K562 (cell line): Measurements from ENCODE around the gene TBC1D5. TPM values are rescaled to one million over a fixed set of nuclear protein-coding genes. Genes with fewer than 3 reads are reported as not detected.
A peak's percentile ranks its signal among the peaks of the same experiment; 100 is the strongest.

Experiments
- ATF7 ChIP-seq: fragments of 450-650 bp; IDR thresholded peaks from 2 replicates; pipeline ENCODE4 v1.7.1; 2014; ENCODE audit warnings: mild to moderate bottlenecking, moderate library complexity
- CREB3 ChIP-seq: fragments of 450-650 bp; conservative IDR thresholded peaks from 2 replicates; pipeline ENCODE4 v1.6.1; 2016; ENCODE audit warnings: missing genetic modification characterization, low read depth, mild to moderate bottlenecking, missing compliant biosample characterization, moderate library complexity
- DNMT1 ChIP-seq: fragments of 450-650 bp; IDR thresholded peaks from 2 replicates; pipeline ENCODE4 v1.6.1; 2016; ENCODE audit warnings: antibody characterized with exemption, mild to moderate bottlenecking
- FOSL1 ChIP-seq: fragments of 200-800 bp; sonication (Bioruptor generic); conservative IDR thresholded peaks from 2 replicates; pipeline ENCODE4 v1.6.1; 2016; ENCODE audit warnings: missing genetic modification characterization, missing compliant biosample characterization
- HDAC6 ChIP-seq: IDR thresholded peaks from 2 replicates; pipeline ENCODE4 v1.6.1; 2012; ENCODE audit warnings: low read depth, mild to moderate bottlenecking, control low read depth, inconsistent platforms, low read length, moderate library complexity
- HMBOX1 ChIP-seq: sonication (generic); IDR thresholded peaks from 2 replicates; pipeline ENCODE4 v1.6.1; 2016
- LCOR ChIP-seq: sonication (generic); formaldehyde crosslinking; IDR thresholded peaks from 2 replicates; pipeline ENCODE4 v1.8.0; 2022; ENCODE audit warnings: mild to moderate bottlenecking, missing genetic modification reagents
- NELFE ChIP-seq: IDR thresholded peaks from 2 replicates; pipeline ENCODE4 v1.6.1; 2011; ENCODE audit warnings: mild to moderate bottlenecking; ENCODE audit not compliant: insufficient read depth, insufficient read length
- PML ChIP-seq: IDR thresholded peaks from 2 replicates; pipeline ENCODE4 v1.6.1; 2012; ENCODE audit warnings: low read length, inconsistent platforms
- RAD21 ChIP-seq, 2 experiments: fragments of 250-450 bp in 1 of 2; fragments of 450-650 bp in 1 of 2; sonication (Bioruptor Pico) in 1 of 2; formaldehyde crosslinking in 1 of 2; IDR thresholded peaks in 1 of 2; conservative IDR thresholded peaks in 1 of 2; 2 replicates each; pipeline versions ENCODE4 v1.4.0 to v1.8.0; 2020 to 2022; ENCODE audit warnings: mild to moderate bottlenecking in 2 of 2, moderate library complexity in 1 of 2
- TBP ChIP-seq: optimal IDR thresholded peaks from 2 replicates; pipeline ENCODE3; 2011; ENCODE audit warnings: low read depth, low read length, improper control_type of control experiment
- ZNF175 ChIP-seq: fragments of 200-800 bp; sonication (Bioruptor generic); IDR thresholded peaks from 2 replicates; pipeline ENCODE4 v1.6.1; 2016; ENCODE audit warnings: low read depth, mild to moderate bottlenecking, missing genetic modification characterization, missing compliant biosample characterization
- ZNF354B ChIP-seq: fragments of 250-450 bp; sonication (Bioruptor Pico); IDR thresholded peaks from 2 replicates; pipeline ENCODE4 v1.4.0; 2020
- ZNF740 ChIP-seq, 3 experiments: fragments of 200-800 bp in 1 of 3; sonication (Bioruptor generic) in 1 of 3; sonication (generic) in 1 of 3; formaldehyde crosslinking in 1 of 3; IDR thresholded peaks; 2 replicates each; pipeline versions ENCODE4 v1.6.1 to v1.8.0; 2016 to 2022; ENCODE audit warnings: mild to moderate bottlenecking in 2 of 3, missing compliant biosample characterization in 2 of 3, missing genetic modification characterization in 2 of 3, missing genetic modification reagents in 1 of 3
- polyA plus RNA-seq, 8 experiments: library from polyadenylated mRNA; depleted of rRNA in 4 of 8; stranded (reverse) in 5 of 8; unstranded in 3 of 8; fragments of >200 nt; fragmentation: Nextera tagmentation in 2 of 8; fragmentation: Illumina TruSeq in 1 of 8; extraction: Ambion mirVana in 2 of 8; extraction: Trizol in 1 of 8; gene quantifications; 2 replicates each; pipeline versions ENCODE4 v1.2.1 to v1.2.3, GENCODE V29; 2011 to 2014; ENCODE audit warnings: inconsistent platforms in 1 of 8, missing spikeins in 1 of 8
- total RNA-seq, 7 experiments: library from RNA; depleted of rRNA in 6 of 7; stranded (reverse); fragments of >200 nt in 6 of 7; fragmentation: Illumina TruSeq in 2 of 7; extraction: Trizol in 2 of 7; gene quantifications; 2 replicates each; pipeline versions ENCODE4 v1.2.1 to v1.2.3, GENCODE V29; 2011 to 2021; ENCODE audit warnings: low replicate concordance in 1 of 7
- TF ChIP-seq, protein P1 (sequence below): fragments of 450-650 bp; IDR thresholded peaks from 2 replicates; pipeline ENCODE4 v1.6.1; 2018; ENCODE audit not compliant: partially characterized antibody
- TF ChIP-seq, protein P2 (sequence below), 2 experiments: fragments of 450-650 bp in 1 of 2; sonication (generic) in 1 of 2; formaldehyde crosslinking in 1 of 2; IDR thresholded peaks in 1 of 2; conservative IDR thresholded peaks in 1 of 2; 2 replicates each; pipeline versions ENCODE4 v1.6.1 to v1.8.1; 2016 to 2023; ENCODE audit warnings: mild to moderate bottlenecking in 2 of 2, moderate library complexity in 2 of 2, inconsistent platforms in 1 of 2, missing genetic modification reagents in 1 of 2

Gene TBC1D5
- total and polyA plus RNA-seq, 9 of the 15 experiments (the other 6 are each of a cell fraction or from before 2014, with no cell fraction given): 2.9 to 38.1 (median 25.6) TPM

- TF ChIP-seq HMBOX1: peak; percentile 89
- no peak for TF ChIP-seq ZNF740 (CRISPR knock-in tag; IDR thresholded peaks at IDR 0.05)
- no peak for TF ChIP-seq ZNF740 (tag; IDR thresholded peaks at IDR 0.05)
- TF ChIP-seq, protein P1, sequence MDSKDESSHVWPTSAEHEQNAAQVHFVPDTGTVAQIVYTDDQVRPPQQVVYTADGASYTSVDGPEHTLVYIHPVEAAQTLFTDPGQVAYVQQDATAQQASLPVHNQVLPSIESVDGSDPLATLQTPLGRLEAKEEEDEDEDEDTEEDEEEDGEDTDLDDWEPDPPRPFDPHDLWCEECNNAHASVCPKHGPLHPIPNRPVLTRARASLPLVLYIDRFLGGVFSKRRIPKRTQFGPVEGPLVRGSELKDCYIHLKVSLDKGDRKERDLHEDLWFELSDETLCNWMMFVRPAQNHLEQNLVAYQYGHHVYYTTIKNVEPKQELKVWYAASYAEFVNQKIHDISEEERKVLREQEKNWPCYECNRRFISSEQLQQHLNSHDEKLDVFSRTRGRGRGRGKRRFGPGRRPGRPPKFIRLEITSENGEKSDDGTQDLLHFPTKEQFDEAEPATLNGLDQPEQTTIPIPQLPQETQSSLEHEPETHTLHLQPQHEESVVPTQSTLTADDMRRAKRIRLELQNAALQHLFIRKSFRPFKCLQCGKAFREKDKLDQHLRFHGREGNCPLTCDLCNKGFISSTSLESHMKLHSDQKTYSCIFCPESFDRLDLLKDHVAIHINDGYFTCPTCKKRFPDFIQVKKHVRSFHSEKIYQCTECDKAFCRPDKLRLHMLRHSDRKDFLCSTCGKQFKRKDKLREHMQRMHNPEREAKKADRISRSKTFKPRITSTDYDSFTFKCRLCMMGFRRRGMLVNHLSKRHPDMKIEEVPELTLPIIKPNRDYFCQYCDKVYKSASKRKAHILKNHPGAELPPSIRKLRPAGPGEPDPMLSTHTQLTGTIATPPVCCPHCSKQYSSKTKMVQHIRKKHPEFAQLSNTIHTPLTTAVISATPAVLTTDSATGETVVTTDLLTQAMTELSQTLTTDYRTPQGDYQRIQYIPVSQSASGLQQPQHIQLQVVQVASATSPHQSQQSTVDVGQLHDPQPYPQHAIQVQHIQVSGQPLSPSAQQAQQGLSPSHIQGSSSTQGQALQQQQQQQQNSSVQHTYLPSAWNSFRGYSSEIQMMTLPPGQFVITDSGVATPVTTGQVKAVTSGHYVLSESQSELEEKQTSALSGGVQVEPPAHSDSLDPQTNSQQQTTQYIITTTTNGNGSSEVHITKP: peak; percentile 76
- peak in 1 of 2 experiments; percentile 12; a peak in 1 of 4 replicates for TF ChIP-seq RAD21 (CRISPR knock-in tag; conservative IDR thresholded peaks at IDR 0.05 in 1 of 2, IDR thresholded peaks at IDR 0.05 in 1 of 2)
- peak; percentile 4; the same call in 1 of the 2 replicates for TF ChIP-seq FOSL1 (tag)
- peak; percentile 11; the same call in 1 of the 2 replicates for TF ChIP-seq HDAC6
- TF ChIP-seq NELFE: no peak
- peak; percentile 12; the same call in 1 of the 2 replicates for TF ChIP-seq ZNF354B (CRISPR knock-in tag)
- no peak for TF ChIP-seq LCOR (CRISPR knock-in tag)
- TF ChIP-seq, protein P2, sequence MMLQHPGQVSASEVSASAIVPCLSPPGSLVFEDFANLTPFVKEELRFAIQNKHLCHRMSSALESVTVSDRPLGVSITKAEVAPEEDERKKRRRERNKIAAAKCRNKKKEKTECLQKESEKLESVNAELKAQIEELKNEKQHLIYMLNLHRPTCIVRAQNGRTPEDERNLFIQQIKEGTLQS (IDR thresholded peaks at IDR 0.05): no peak
- TF ChIP-seq, protein P2 (CRISPR knock-in tag; conservative IDR thresholded peaks at IDR 0.05): peak; percentile 80; the same call in 1 of the 2 replicates
- peak; percentile 63 for TF ChIP-seq PML
- no peak for TF ChIP-seq ZNF175 (CRISPR knock-in tag)
- no peak for TF ChIP-seq DNMT1
- TF ChIP-seq TBP: peak; percentile 66
- TF ChIP-seq ATF7: peak; percentile 54
- TF ChIP-seq CREB3 (tag): 0 out of 2 replicates have a peak, but pooled peaks have one; percentile 39
Measured at GRCh38 chr3:17742880-17743657, 638 bp upstream of the TBC1D5 start (continued).
